Liver (tissue), 9 donors: ENCODE results near the gene DPPA5. TPM values are rescaled to one million over a fixed set of nuclear protein-coding genes. Genes with fewer than 3 reads are reported as not detected.

Source experiments
- DNase-seq: peaks from one replicate; pipeline ENCODE4 v3.0.0-alpha.2; 2017; ENCODE audit warnings: low spot score
- H3K27ac ChIP-seq, 2 donors: one replicate each; pipeline ENCODE4 v1.7.0; 2013; ENCODE audit warnings: inconsistent platforms in 2 of 2, low read length in 2 of 2, control low read depth in 1 of 2, low read depth in 1 of 2, mild to moderate bottlenecking in 1 of 2
- H3K27me3 ChIP-seq, 4 donors: one replicate each; pipeline versions ENCODE4 v1.6.1 to v1.7.0; 2013; ENCODE audit warnings: low read length in 3 of 4, inconsistent platforms in 1 of 4, mild to moderate bottlenecking in 1 of 4, moderate library complexity in 1 of 4; ENCODE audit not compliant: control insufficient read depth in 4 of 4, insufficient read depth in 4 of 4
- H3K36me3 ChIP-seq, 4 donors: one replicate each; pipeline versions ENCODE4 v1.6.1 to v1.7.0; 2013; ENCODE audit warnings: low read length in 3 of 4, mild to moderate bottlenecking in 3 of 4, low read depth in 1 of 4, moderate library complexity in 1 of 4; ENCODE audit not compliant: control insufficient read depth in 4 of 4, insufficient read depth in 3 of 4
- H3K4me1 ChIP-seq, 4 donors: one replicate each; pipeline versions ENCODE4 v1.6.1 to v1.7.0; 2013; ENCODE audit warnings: low read length in 3 of 4, mild to moderate bottlenecking in 3 of 4, moderate library complexity in 1 of 4; ENCODE audit not compliant: control insufficient read depth in 4 of 4, insufficient read depth in 4 of 4
- H3K4me3 ChIP-seq, 3 donors: one replicate each; pipeline versions ENCODE4 v1.6.1 to v1.7.0; 2013; ENCODE audit warnings: low read length in 3 of 3, control low read depth in 1 of 3, low read depth in 1 of 3, mild to moderate bottlenecking in 1 of 3
- H3K9ac ChIP-seq, 2 donors: one replicate each; pipeline ENCODE4 v1.7.0; 2013; ENCODE audit warnings: low read length in 2 of 2, mild to moderate bottlenecking in 2 of 2, moderate library complexity in 2 of 2, control low read depth in 1 of 2, low read depth in 1 of 2
- H3K9me3 ChIP-seq, 4 donors: one replicate each; pipeline versions ENCODE4 v1.6.1 to v1.7.0; 2013; ENCODE audit warnings: low read length in 3 of 4; ENCODE audit not compliant: control insufficient read depth in 4 of 4
- JUND ChIP-seq, 2 donors: IDR thresholded peaks; 2 replicates each; pipeline ENCODE4 v1.6.1; 2016; ENCODE audit warnings: antibody characterized with exemption in 2 of 2
- RXRA ChIP-seq, 2 donors: IDR thresholded peaks; 2 replicates each; pipeline ENCODE4 v1.6.1; 2017 to 2018; ENCODE audit warnings: antibody characterized with exemption in 2 of 2, mild to moderate bottlenecking in 1 of 2
- SP1 ChIP-seq: IDR thresholded peaks from 2 replicates; pipeline ENCODE4 v1.6.1; 2018; ENCODE audit warnings: antibody characterized with exemption, mild to moderate bottlenecking
- TAF1 ChIP-seq: conservative IDR thresholded peaks from 2 replicates; pipeline ENCODE4 v1.6.1; 2016; ENCODE audit warnings: antibody characterized with exemption, mild to moderate bottlenecking
- YY1 ChIP-seq: IDR thresholded peaks from 2 replicates; pipeline ENCODE4 v1.6.1; 2016; ENCODE audit warnings: antibody characterized with exemption, mild to moderate bottlenecking
- WGBS: extraction: QIAGEN DNeasy Blood & Tissue Kit; methylation state at CpG from one replicate; pipeline ENCODE4 v1.1.7; 2013; 5-methylcytosine and 5-hydroxymethylcytosine counted together
- polyA plus RNA-seq, 2 donors: library from polyadenylated mRNA; stranded (reverse) in 1 of 2; unstranded in 1 of 2; fragments of 200-250 nt in 1 of 2; fragments of >200 nt in 1 of 2; fragmentation: Nextera tagmentation in 1 of 2; extraction: Ambion mirVana in 1 of 2; gene quantifications; one replicate each; pipeline versions ENCODE4 v1.2.1 to v1.2.3, GENCODE V29; 2013 to 2015
- total RNA-seq, 2 donors: library from RNA; depleted of rRNA; stranded (reverse); fragments of >200 nt; gene quantifications; one replicate each; pipeline ENCODE4 v1.2.3, GENCODE V29; 2014
- TF ChIP-seq, protein P1 (sequence below): IDR thresholded peaks from 2 replicates; pipeline ENCODE4 v1.6.1; 2016; ENCODE audit warnings: antibody characterized with exemption
- TF ChIP-seq, protein P2 (sequence below): IDR thresholded peaks from 2 replicates; pipeline ENCODE4 v1.6.1; 2016; ENCODE audit warnings: antibody characterized with exemption, mild to moderate bottlenecking
- donor health status: healthy.
- donor health status: healthy.
- donor health status: healthy.
- donor health status: healthy.
- donor health status: healthy.

Gene DPPA5
- total and polyA plus RNA-seq, 4 donors: not detected

- H3K27me3 ChIP-seq: no peaks in the 10 kb centered on the region
- 94% methylated on average over 23 of the region's 23 CpGs for WGBS
- H3K27ac ChIP-seq: no peak overlapping the region
These were observed 9.4 kb upstream of the DPPA5 start for GRCh38 chr6:73363537-73363875.

DNA sequence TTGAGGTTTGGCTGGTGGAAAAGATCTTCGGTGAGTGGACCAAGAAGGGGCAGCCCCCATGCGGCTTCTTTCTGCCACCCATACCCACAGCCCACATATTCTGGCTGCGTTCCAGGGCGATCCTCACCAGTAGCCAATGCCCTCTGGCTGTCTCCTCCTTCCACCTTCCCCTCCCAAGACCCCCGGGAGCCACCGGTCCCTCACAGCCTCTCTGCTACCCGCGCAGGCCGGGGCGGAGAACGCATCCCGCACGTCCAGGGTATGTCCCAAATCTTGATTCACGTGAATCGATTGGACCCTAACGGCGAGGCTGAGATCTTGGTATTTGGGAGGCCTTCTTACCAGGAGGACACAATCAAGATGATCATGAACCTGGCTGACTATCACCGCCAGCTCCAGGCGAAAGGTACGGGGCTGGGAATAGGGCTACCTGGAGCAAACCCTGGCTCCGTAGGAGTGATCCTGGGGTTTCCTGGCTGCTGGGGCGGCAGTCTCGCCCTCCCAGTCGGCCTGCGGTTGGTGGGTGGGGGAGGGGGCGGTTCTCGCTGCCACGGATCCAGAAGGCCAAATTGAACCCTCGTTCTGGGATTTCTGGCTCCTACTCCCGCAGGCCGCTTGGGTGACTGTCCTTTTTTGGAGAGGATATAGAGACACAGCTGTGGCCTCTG lies 8.9 kb upstream of the DPPA5 start:
- no peaks in the 10 kb centered on the region for H3K4me1 ChIP-seq
- no peak overlapping the region for H3K4me3 ChIP-seq
- 88% methylated on average over 31 of the region's 31 CpGs for WGBS
- no peak overlapping the region for H3K27ac ChIP-seq
- H3K9me3 ChIP-seq: no peaks in the 10 kb centered on the region
- TF ChIP-seq RXRA (IDR thresholded peaks at IDR 0.05): no peak
- no peak overlapping the region for H3K9ac ChIP-seq
- H3K36me3 ChIP-seq: no peaks in the 10 kb centered on the region
- DNase-seq: no peak
- H3K27me3 ChIP-seq: no peaks in the 10 kb centered on the region

More at GRCh38 chr6:73363537-73363875, 9.4 kb upstream of the DPPA5 start:
- no peaks in the 10 kb centered on the region for H3K36me3 ChIP-seq
- H3K9me3 ChIP-seq: no peaks in the 10 kb centered on the region
- H3K9ac ChIP-seq: no peak overlapping the region
- no peak for DNase-seq
- H3K4me3 ChIP-seq: no peak overlapping the region
- no peak for TF ChIP-seq JUND (IDR thresholded peaks at IDR 0.05)
- H3K4me1 ChIP-seq: no peaks in the 10 kb centered on the region

DNA sequence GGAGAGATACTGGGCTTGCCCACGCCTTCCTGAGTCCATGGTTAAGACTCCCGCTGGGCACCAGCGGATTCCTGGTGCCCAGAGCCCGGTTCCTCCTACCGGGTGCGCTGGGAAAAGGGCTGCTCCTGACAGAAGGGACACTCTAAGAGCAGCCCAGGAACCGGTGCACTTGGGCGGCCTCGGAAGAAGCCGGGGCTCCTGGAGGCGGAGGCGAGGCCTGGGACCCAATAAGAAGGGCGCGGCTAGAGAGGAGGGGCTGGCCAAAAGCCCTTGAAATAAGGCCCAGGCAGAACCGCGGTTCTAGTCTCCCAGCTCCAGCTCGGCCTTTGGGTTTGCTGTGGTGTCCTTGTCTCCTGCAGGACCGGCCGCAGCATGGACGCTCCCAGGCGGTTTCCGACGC lies 8.3 kb upstream of the DPPA5 start, which contains the start of gene KHDC3L:
Gene KHDC3L (plus strand): TSS at position 301 of the 400 bp plus-strand sequence. CDS start 72 bp downstream, at position 373.
- no peak for DNase-seq
- Histone ChIP-seq H3K4me3 (no peak within 1 kb of the TSS), H3K27me3 (no peaks in the 10 kb centered on the region), H3K36me3 (no peaks in the 10 kb centered on the region), H3K27ac (no peak within 1 kb of the TSS), H3K4me1 (no peaks in the 10 kb centered on the region), H3K9ac (no peak within 1 kb of the TSS), H3K9me3 (no peaks in the 10 kb centered on the region)
- TF ChIP-seq SP1: no peak
- TF ChIP-seq, protein P1, sequence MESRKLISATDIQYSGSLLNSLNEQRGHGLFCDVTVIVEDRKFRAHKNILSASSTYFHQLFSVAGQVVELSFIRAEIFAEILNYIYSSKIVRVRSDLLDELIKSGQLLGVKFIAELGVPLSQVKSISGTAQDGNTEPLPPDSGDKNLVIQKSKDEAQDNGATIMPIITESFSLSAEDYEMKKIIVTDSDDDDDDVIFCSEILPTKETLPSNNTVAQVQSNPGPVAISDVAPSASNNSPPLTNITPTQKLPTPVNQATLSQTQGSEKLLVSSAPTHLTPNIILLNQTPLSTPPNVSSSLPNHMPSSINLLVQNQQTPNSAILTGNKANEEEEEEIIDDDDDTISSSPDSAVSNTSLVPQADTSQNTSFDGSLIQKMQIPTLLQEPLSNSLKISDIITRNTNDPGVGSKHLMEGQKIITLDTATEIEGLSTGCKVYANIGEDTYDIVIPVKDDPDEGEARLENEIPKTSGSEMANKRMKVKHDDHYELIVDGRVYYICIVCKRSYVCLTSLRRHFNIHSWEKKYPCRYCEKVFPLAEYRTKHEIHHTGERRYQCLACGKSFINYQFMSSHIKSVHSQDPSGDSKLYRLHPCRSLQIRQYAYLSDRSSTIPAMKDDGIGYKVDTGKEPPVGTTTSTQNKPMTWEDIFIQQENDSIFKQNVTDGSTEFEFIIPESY: no peak
- TF ChIP-seq, protein P2, sequence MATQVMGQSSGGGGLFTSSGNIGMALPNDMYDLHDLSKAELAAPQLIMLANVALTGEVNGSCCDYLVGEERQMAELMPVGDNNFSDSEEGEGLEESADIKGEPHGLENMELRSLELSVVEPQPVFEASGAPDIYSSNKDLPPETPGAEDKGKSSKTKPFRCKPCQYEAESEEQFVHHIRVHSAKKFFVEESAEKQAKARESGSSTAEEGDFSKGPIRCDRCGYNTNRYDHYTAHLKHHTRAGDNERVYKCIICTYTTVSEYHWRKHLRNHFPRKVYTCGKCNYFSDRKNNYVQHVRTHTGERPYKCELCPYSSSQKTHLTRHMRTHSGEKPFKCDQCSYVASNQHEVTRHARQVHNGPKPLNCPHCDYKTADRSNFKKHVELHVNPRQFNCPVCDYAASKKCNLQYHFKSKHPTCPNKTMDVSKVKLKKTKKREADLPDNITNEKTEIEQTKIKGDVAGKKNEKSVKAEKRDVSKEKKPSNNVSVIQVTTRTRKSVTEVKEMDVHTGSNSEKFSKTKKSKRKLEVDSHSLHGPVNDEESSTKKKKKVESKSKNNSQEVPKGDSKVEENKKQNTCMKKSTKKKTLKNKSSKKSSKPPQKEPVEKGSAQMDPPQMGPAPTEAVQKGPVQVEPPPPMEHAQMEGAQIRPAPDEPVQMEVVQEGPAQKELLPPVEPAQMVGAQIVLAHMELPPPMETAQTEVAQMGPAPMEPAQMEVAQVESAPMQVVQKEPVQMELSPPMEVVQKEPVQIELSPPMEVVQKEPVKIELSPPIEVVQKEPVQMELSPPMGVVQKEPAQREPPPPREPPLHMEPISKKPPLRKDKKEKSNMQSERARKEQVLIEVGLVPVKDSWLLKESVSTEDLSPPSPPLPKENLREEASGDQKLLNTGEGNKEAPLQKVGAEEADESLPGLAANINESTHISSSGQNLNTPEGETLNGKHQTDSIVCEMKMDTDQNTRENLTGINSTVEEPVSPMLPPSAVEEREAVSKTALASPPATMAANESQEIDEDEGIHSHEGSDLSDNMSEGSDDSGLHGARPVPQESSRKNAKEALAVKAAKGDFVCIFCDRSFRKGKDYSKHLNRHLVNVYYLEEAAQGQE: no peak
- TF ChIP-seq TAF1: no peak
- 81% methylated on average over 23 of the region's 23 CpGs for WGBS

DNA sequence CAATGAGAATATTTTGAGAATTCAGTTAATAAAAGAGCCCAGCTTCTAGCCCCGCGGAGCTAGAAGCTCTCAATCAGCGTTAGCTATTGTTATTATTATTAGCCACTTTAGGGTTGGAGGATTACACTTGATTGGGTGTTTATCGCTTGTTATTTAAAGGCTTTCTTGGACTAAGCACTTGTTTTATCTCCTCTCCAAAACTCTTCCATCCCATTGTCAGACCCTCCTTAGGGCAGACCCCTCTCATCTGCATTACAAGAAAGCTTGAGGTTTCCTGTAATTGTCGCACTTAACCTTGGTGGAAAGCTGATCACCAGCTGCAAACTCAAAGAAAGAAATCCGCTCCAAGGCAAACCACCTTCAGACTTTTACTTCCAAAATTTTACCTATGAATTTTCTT lies 4.8 kb downstream of the DPPA5 start:
- H3K27ac ChIP-seq: no peak overlapping the region
- no peak overlapping the region for H3K9ac ChIP-seq
- TF ChIP-seq YY1: no peak
- peaks cover 0 to 12% (median 2%) of the 10 kb centered on the region in 4 donors for H3K27me3 ChIP-seq
- 27% methylated on average over 6 of the region's 6 CpGs for WGBS
- no peaks in the 10 kb centered on the region for H3K36me3 ChIP-seq
- no peak overlapping the region for H3K4me3 ChIP-seq
- H3K4me1 ChIP-seq: no peaks in the 10 kb centered on the region
- no peaks in the 10 kb centered on the region for H3K9me3 ChIP-seq
- no peak for DNase-seq
